WTC11 (cell line): ENCODE data around the gene CFAP99. TPM values are rescaled to one million over a fixed set of nuclear protein-coding genes. Genes with fewer than 3 reads are reported as not detected.

Experiments
- ATAC-seq: fragments of 200-7000 bp; cut with Tn5 transposase; 2 replicates; pipeline ENCODE4 v1.10.0; 2021; ENCODE audit warnings: mild to moderate bottlenecking, moderate library complexity
- CTCF ChIA-PET: fragments of 300-600 bp; sonication (Branson Sonifier 250); formaldehyde crosslinking; loops from one replicate; lab custom pipeline; 2021; ENCODE audit warnings: antibody characterized with exemption; lab: Charles Lee
- POLR2A ChIA-PET: fragments of 350-600 bp; sonication (Branson Sonifier 250); formaldehyde crosslinking; loops from one replicate; lab custom pipeline; 2021; ENCODE audit warnings: antibody characterized with exemption; lab: Charles Lee
- DNase-seq: peaks from one replicate; pipeline ENCODE4 v3.0.0; 2021; ENCODE audit warnings: low spot score
- H3K27ac Mint-ChIP-seq: 2 replicates; pipeline ENCODE4 v1.8.0; 2021; ENCODE audit warnings: mixed read lengths
- H3K27me3 Mint-ChIP-seq: 2 replicates; pipeline ENCODE4 v1.8.0; 2021; ENCODE audit warnings: low read depth, mild to moderate bottlenecking, moderate library complexity, mixed read lengths
- H3K36me3 Mint-ChIP-seq: 2 replicates; pipeline ENCODE4 v1.8.0; 2021; ENCODE audit warnings: mixed read lengths
- H3K4me1 Mint-ChIP-seq: 2 replicates; pipeline ENCODE4 v1.8.0; 2022; ENCODE audit warnings: mixed read lengths
- H3K4me3 Mint-ChIP-seq: 2 replicates; pipeline ENCODE4 v1.8.0; 2021; ENCODE audit warnings: mild to moderate bottlenecking, moderate library complexity, mixed read lengths
- H3K9me3 Mint-ChIP-seq: 2 replicates; pipeline ENCODE4 v1.8.0; 2021; ENCODE audit warnings: mixed read lengths
- AR ChIP-seq: fragments of 250-450 bp; sonication (Bioruptor Pico); IDR thresholded peaks from 2 replicates; pipeline ENCODE4 v1.9.0; 2021; ENCODE audit warnings: mild to moderate bottlenecking
- ATF1 ChIP-seq: sonication (generic); formaldehyde crosslinking; IDR thresholded peaks from 2 replicates; pipeline ENCODE4 v1.8.1; 2023; ENCODE audit warnings: mild to moderate bottlenecking, moderate library complexity, missing genetic modification reagents
- E2F1 ChIP-seq: sonication (generic); formaldehyde crosslinking; IDR thresholded peaks from 2 replicates; pipeline ENCODE4 v1.8.0; 2022; ENCODE audit warnings: mild to moderate bottlenecking, missing genetic modification reagents
- E2F4 ChIP-seq: sonication (generic); formaldehyde crosslinking; IDR thresholded peaks from 2 replicates; pipeline ENCODE4 v1.8.1; 2022; ENCODE audit warnings: low read depth, mild to moderate bottlenecking, moderate library complexity, missing genetic modification reagents, borderline replicate concordance
- ERG ChIP-seq: fragments of 250-450 bp; sonication (Bioruptor Pico); IDR thresholded peaks from 2 replicates; pipeline ENCODE4 v1.8.0; 2021; ENCODE audit warnings: mild to moderate bottlenecking
- ETV6 ChIP-seq: sonication (generic); formaldehyde crosslinking; IDR thresholded peaks from 2 replicates; pipeline ENCODE4 v1.8.1; 2022; ENCODE audit warnings: mild to moderate bottlenecking, missing genetic modification reagents
- HMGA2 ChIP-seq: fragments of 250-450 bp; sonication (Bioruptor Pico); IDR thresholded peaks from 2 replicates; pipeline ENCODE4 v1.4.0; 2021; ENCODE audit warnings: mild to moderate bottlenecking, moderate library complexity
- IRF2 ChIP-seq: sonication (generic); formaldehyde crosslinking; IDR thresholded peaks from 2 replicates; pipeline ENCODE4 v1.8.0; 2022; ENCODE audit warnings: low read depth, missing genetic modification reagents, borderline replicate concordance
- KAT7 ChIP-seq: sonication (generic); formaldehyde crosslinking; IDR thresholded peaks from 2 replicates; pipeline ENCODE4 v1.8.1; 2023; ENCODE audit warnings: missing genetic modification reagents, mild to moderate bottlenecking, borderline replicate concordance
- NR2C2 ChIP-seq: sonication (generic); formaldehyde crosslinking; IDR thresholded peaks from 2 replicates; pipeline ENCODE4 v1.8.0; 2022; ENCODE audit warnings: mild to moderate bottlenecking, missing genetic modification reagents
- NR3C1 ChIP-seq: sonication (generic); formaldehyde crosslinking; conservative IDR thresholded peaks from 2 replicates; pipeline ENCODE4 v1.8.1; 2023; ENCODE audit warnings: low read depth, mild to moderate bottlenecking, missing genetic modification reagents
- PRRX2 ChIP-seq: fragments of 250-450 bp; sonication (Bioruptor Pico); IDR thresholded peaks from 2 replicates; pipeline ENCODE4 v1.8.0; 2021; ENCODE audit warnings: mild to moderate bottlenecking
- SOX15 ChIP-seq: fragments of 250-450 bp; sonication (Bioruptor Pico); IDR thresholded peaks from 2 replicates; pipeline ENCODE4 v1.9.0; 2021; ENCODE audit warnings: mild to moderate bottlenecking
- TCF7 ChIP-seq: sonication (generic); formaldehyde crosslinking; IDR thresholded peaks from 2 replicates; pipeline ENCODE4 v1.8.0; 2022; ENCODE audit warnings: mild to moderate bottlenecking, low read depth, missing genetic modification reagents, moderate library complexity
- USF1 ChIP-seq: sonication (generic); formaldehyde crosslinking; IDR thresholded peaks from 2 replicates; pipeline ENCODE4 v1.8.0; 2022; ENCODE audit warnings: mild to moderate bottlenecking, missing genetic modification reagents
- ZNF219 ChIP-seq: sonication (generic); formaldehyde crosslinking; IDR thresholded peaks from 2 replicates; pipeline ENCODE4 v1.8.0; 2023; ENCODE audit warnings: missing genetic modification reagents, mild to moderate bottlenecking, borderline replicate concordance
- ZNF263 ChIP-seq: sonication (generic); formaldehyde crosslinking; IDR thresholded peaks from 2 replicates; pipeline ENCODE4 v1.8.1; 2022; ENCODE audit warnings: low read depth, mild to moderate bottlenecking, moderate library complexity, missing genetic modification reagents
- ZNF317 ChIP-seq: sonication (generic); formaldehyde crosslinking; IDR thresholded peaks from 2 replicates; pipeline ENCODE4 v1.8.1; 2023; ENCODE audit warnings: low read depth, mild to moderate bottlenecking, moderate library complexity, missing genetic modification reagents, borderline replicate concordance
- ZNF396 ChIP-seq: fragments of 250-450 bp; sonication (Bioruptor Pico); IDR thresholded peaks from 2 replicates; pipeline ENCODE4 v1.8.0; 2021; ENCODE audit warnings: mild to moderate bottlenecking, moderate library complexity, borderline replicate concordance
- ZNF425 ChIP-seq: fragments of 250-450 bp; sonication (Bioruptor Pico); conservative IDR thresholded peaks from 2 replicates; pipeline ENCODE4 v1.9.0; 2021; ENCODE audit warnings: mild to moderate bottlenecking
- total RNA-seq: library from RNA; stranded (reverse); gene quantifications from 3 replicates; pipeline ENCODE4 v1.2.3, GENCODE V29; 2021

CFAP99 gene
- total RNA-seq, 1 experiment from 2014 or later = not detected

- TF ChIP-seq E2F4 (CRISPR knock-in tag) (no peak), ZNF219 (CRISPR knock-in tag) (no peak), ATF1 (no peak), KAT7 (CRISPR knock-in tag) (no peak), IRF2 (CRISPR knock-in tag) (no peak), ZNF263 (no peak), ERG (CRISPR knock-in tag) (no peak), TCF7 (CRISPR knock-in tag) (no peak)
- TF ChIP-seq, all 79 proteins: peak for 0
These were observed 23.7 kb upstream of the CFAP99 start (continued) for GRCh38 chr4:2395038-2395437.

- ChIA-PET CTCF (no interaction called here), POLR2A (no interaction called here)
- H3K4me3 Mint-ChIP-seq = no peak overlapping the region
- H3K4me1 Mint-ChIP-seq = peaks cover 41% of the 10 kb centered on the region
- TF ChIP-seq ZNF396 (CRISPR knock-in tag) (no peak), AR (CRISPR knock-in tag) (no peak), PRRX2 (CRISPR knock-in tag) (no peak), ZNF263 (no peak), USF1 (CRISPR knock-in tag) (no peak), KAT7 (CRISPR knock-in tag) (no peak), ZNF219 (CRISPR knock-in tag) (no peak), HMGA2 (CRISPR knock-in tag) (no peak), ZNF425 (no peak), NR2C2 (CRISPR knock-in tag) (no peak), NR3C1 (CRISPR knock-in tag) (no peak), ZNF317 (no peak), E2F1 (no peak), ETV6 (CRISPR knock-in tag) (no peak), ATF1 (no peak), TCF7 (CRISPR knock-in tag) (no peak), SOX15 (CRISPR knock-in tag) (no peak)
- peaks cover under 1% of the 10 kb centered on the region for H3K27me3 Mint-ChIP-seq
- peaks cover 4% of the 10 kb centered on the region; the same call in 1 of the 2 replicates for H3K9me3 Mint-ChIP-seq
- no peaks in the 10 kb centered on the region for H3K36me3 Mint-ChIP-seq
- DNase-seq (no peak), ATAC-seq (no peak)
- H3K27ac Mint-ChIP-seq = no peak overlapping the region
These were observed 23.2 kb upstream of the CFAP99 start for GRCh38 chr4:2395584-2395983.
